NT2/D1 (cell line): ENCODE data around the gene ANKFN1.

ENCODE experiments used
- SUZ12 ChIP-seq: IDR thresholded peaks from 2 replicates; pipeline ENCODE4 v1.6.1; 2011; ENCODE audit not compliant: insufficient read length, insufficient read depth; ENCODE audit errors: extremely low read depth
- YY1 ChIP-seq: IDR thresholded peaks from 2 replicates; pipeline ENCODE4 v1.6.1; 2011; ENCODE audit not compliant: insufficient read length, insufficient read depth

GRCh38 chr17:56289321-56289720 lies 136.0 kb downstream of the ANKFN1 start:
- TF ChIP-seq YY1 (no peak), SUZ12 (no peak)
